ENCODE measurements around the gene FAM107B. TPM values are rescaled to one million over a fixed set of nuclear protein-coding genes. Genes with fewer than 3 reads are reported as not detected.

FAM107B gene
- total and polyA plus RNA-seq, 11 donors: 1.9 to 27.6 (median 4.9) TPM

- Histone ChIP-seq H3K4me3 (no peak overlapping the region), H3K27ac (peak overlapping the region in 6 of 12 donors; percentile 6 to 74 (median 42)), H3K27me3 (no peaks in the 10 kb centered on the region), H3K36me3 (no peaks in the 10 kb centered on the region), H3K4me1 (peaks cover 0 to 50% (median 10%) of the 10 kb centered on the region in 12 donors), H3K9me3 (no peaks in the 10 kb centered on the region)
- 51 to 63% (median 54%) methylated on average over 8 of the region's 8 CpGs for WGBS, 4 donors
- ATAC-seq (peak in 2 of 4 donors; percentile 36 to 73), DNase-seq (peak in 1 of 5 donors; percentile 12)
- TF ChIP-seq CTCF (IDR thresholded peaks at IDR 0.05) (no peak), POLR2A (IDR thresholded peaks at IDR 0.05) (no peak)
- intact Hi-C loops (cut with DNase I): loop anchor here in 1 of 10 donors (10.0 kb wide), 1 partner anchor 101 kb away; no protein-coding TSS in a partner anchor
Observed at GRCh38 chr10:14653271-14654161, 121.2 kb downstream of the FAM107B start.

GRCh38 chr10:14652816-14653215, 121.9 kb downstream of the FAM107B start:
- H3K4me1 ChIP-seq: peaks cover 0 to 50% (median 16%) of the 10 kb centered on the region in 12 donors
- 87 to 92% (median 92%) methylated on average over 5 of the region's 5 CpGs for WGBS, 4 donors
- intact Hi-C loops (cut with DNase I): loop anchor here in 1 of 10 donors (10.0 kb wide), 1 partner anchor 102 kb away; no protein-coding TSS in a partner anchor
- H3K27me3 ChIP-seq: no peaks in the 10 kb centered on the region
- no peaks in the 10 kb centered on the region for H3K36me3 ChIP-seq
- H3K4me3 ChIP-seq: no peak overlapping the region
- DNase-seq: no peak
- peak overlapping the region in 5 of 12 donors; percentile 15 to 74 (median 41) for H3K27ac ChIP-seq
- no peak for ATAC-seq
- TF ChIP-seq POLR2A (IDR thresholded peaks at IDR 0.05) (no peak), CTCF (IDR thresholded peaks at IDR 0.05) (no peak)
- no peaks in the 10 kb centered on the region for H3K9me3 ChIP-seq

- Histone ChIP-seq H3K4me1 (peaks cover 0 to 48% (median 18%) of the 10 kb centered on the region in 12 donors), H3K27ac (peak overlapping the region in 1 of 12 donors; percentile 26)
Observed at GRCh38 chr10:14652067-14652466, 122.6 kb downstream of the FAM107B start.

More at GRCh38 chr10:14652067-14652466, 122.6 kb downstream of the FAM107B start:
- intact Hi-C loops (cut with DNase I): loop anchor here in 1 of 10 donors (10.0 kb wide), 1 partner anchor 103 kb away; no protein-coding TSS in a partner anchor
- DNase-seq (no peak), ATAC-seq (no peak)
- no peaks in the 10 kb centered on the region for H3K27me3 ChIP-seq
- no peaks in the 10 kb centered on the region for H3K36me3 ChIP-seq
- 94 to 98% (median 97%) methylated on average over 3 of the region's 3 CpGs for WGBS, 4 donors
- no peak overlapping the region for H3K4me3 ChIP-seq
- TF ChIP-seq CTCF (IDR thresholded peaks at IDR 0.05) (no peak), POLR2A (IDR thresholded peaks at IDR 0.05) (no peak)
- H3K9me3 ChIP-seq: no peaks in the 10 kb centered on the region

Data from heart left ventricle (tissue), 16 donors.